ENCODE results near the gene EIF2B5.
A peak's percentile ranks its signal among the peaks of the same experiment; 100 is the strongest.
"Not testable (repeated sequence)": the region's sequence is repeated elsewhere in the genome, so short reads cannot be mapped to it uniquely, and the experiment has no call there.

EIF2B5 gene

GRCh38 chr3:184148076-184148475 lies 12.9 kb downstream of the EIF2B5 start:
- no peak for DNase-seq

GRCh38 chr3:184149123-184149522 lies 14.0 kb downstream of the EIF2B5 start:
- no peak for DNase-seq

GRCh38 chr3:184149770-184150169 lies 14.6 kb downstream of the EIF2B5 start:
- DNase-seq = not testable (repeated sequence)

- DNase-seq = peak; percentile 62 to 64
Observed at GRCh38 chr3:184154885-184155643, 19.9 kb downstream of the EIF2B5 start, which contains the start of gene DVL3. DVL3 (plus strand) TSS chr3:184155377; CDS start chr3:184155636, 259 bp downstream.

- no peak for DNase-seq
Observed at GRCh38 chr3:184155644-184156521, 20.7 kb downstream of the EIF2B5 start.

- no peak for DNase-seq
Observed at GRCh38 chr3:184156522-184156955, 21.4 kb downstream of the EIF2B5 start.

GRCh38 chr3:184157206-184157605 lies 22.0 kb downstream of the EIF2B5 start:
- DNase-seq = no peak

GRCh38 chr3:184158404-184158803 lies 23.2 kb downstream of the EIF2B5 start:
- DNase-seq = no peak

- no peak for DNase-seq
Observed at GRCh38 chr3:184160456-184160855, 25.3 kb downstream of the EIF2B5 start.

- DNase-seq = not testable (repeated sequence)
Observed at GRCh38 chr3:184162571-184163070, 27.5 kb downstream of the EIF2B5 start.

GRCh38 chr3:184164648-184165330 lies 29.6 kb downstream of the EIF2B5 start:
- no peak for DNase-seq

- DNase-seq = no peak
Observed at GRCh38 chr3:184165543-184165942, 30.4 kb downstream of the EIF2B5 start.

- DNase-seq = no peak
Observed at GRCh38 chr3:184166671-184167070, 31.5 kb downstream of the EIF2B5 start.

GRCh38 chr3:184167786-184168185 lies 32.6 kb downstream of the EIF2B5 start:
- no peak for DNase-seq

GRCh38 chr3:184168363-184169120 lies 33.4 kb downstream of the EIF2B5 start:
- no peak for DNase-seq

GRCh38 chr3:184169896-184170875 lies 35.0 kb downstream of the EIF2B5 start:
- no peak for DNase-seq

- DNase-seq = no peak
Observed at GRCh38 chr3:184171562-184171961, 36.4 kb downstream of the EIF2B5 start.

- DNase-seq = no peak
Observed at GRCh38 chr3:184172681-184173373, 37.7 kb downstream of the EIF2B5 start.

- DNase-seq = no peak
Observed at GRCh38 chr3:184173374-184173722, 38.2 kb downstream of the EIF2B5 start.

- no peak for DNase-seq
Observed at GRCh38 chr3:184174284-184174645, 39.1 kb downstream of the EIF2B5 start.
